Activated T-helper 1 cell treated with anti-CD3 and anti-CD28 coated beads, Interleukin-12 subunit alpha, Interleukin-12 subunit beta, Interleukin-2, Interleukin-4 antibody, amounts not matched to agents 30 ng/mL and 10 ng/mL and 1 ng/mL, durations not matched to agents 14 hours and 24 hours and 36 hours (primary cell): ENCODE data around the gene OXGR1. TPM values are rescaled to one million over a fixed set of nuclear protein-coding genes. Genes with fewer than 3 reads are reported as not detected.
A peak's percentile ranks its signal among the peaks of the same experiment; 100 is the strongest.

ENCODE experiments used
- DNase-seq: peaks from one replicate; pipeline ENCODE4 v3.0.0; 2021; ENCODE audit warnings: low spot score
- H3K27ac Mint-ChIP-seq: one replicate; pipeline ENCODE4 v1.8.0; 2021; ENCODE audit warnings: mild to moderate bottlenecking, mixed read lengths
- H3K27me3 Mint-ChIP-seq: one replicate; pipeline ENCODE4 v1.8.0; 2022; ENCODE audit warnings: mild to moderate bottlenecking, moderate library complexity, mixed read lengths; ENCODE audit not compliant: insufficient read depth
- H3K36me3 Mint-ChIP-seq: one replicate; pipeline ENCODE4 v1.8.0; 2021; ENCODE audit warnings: low read depth, mixed read lengths
- H3K4me1 Mint-ChIP-seq: one replicate; pipeline ENCODE4 v1.8.0; 2021; ENCODE audit warnings: low read depth, mixed read lengths
- H3K4me3 Mint-ChIP-seq: one replicate; pipeline ENCODE4 v1.8.0; 2021; ENCODE audit warnings: mild to moderate bottlenecking, moderate library complexity, mixed read lengths
- H3K9me3 Mint-ChIP-seq: one replicate; pipeline ENCODE4 v1.8.0; 2021; ENCODE audit warnings: mixed read lengths
- intact Hi-C: fragments of 100-400 bp; cut with micrococcal nuclease; formaldehyde crosslinking; loops from one replicate; pipeline ENCODE4 v1.15.1; 2024
- total RNA-seq: library from RNA; stranded (reverse); gene quantifications from 2 replicates; pipeline ENCODE4 v1.2.3, GENCODE V29; 2022

The OXGR1 gene
- total RNA-seq, 1 donor from 2014 or later = not detected

DNA sequence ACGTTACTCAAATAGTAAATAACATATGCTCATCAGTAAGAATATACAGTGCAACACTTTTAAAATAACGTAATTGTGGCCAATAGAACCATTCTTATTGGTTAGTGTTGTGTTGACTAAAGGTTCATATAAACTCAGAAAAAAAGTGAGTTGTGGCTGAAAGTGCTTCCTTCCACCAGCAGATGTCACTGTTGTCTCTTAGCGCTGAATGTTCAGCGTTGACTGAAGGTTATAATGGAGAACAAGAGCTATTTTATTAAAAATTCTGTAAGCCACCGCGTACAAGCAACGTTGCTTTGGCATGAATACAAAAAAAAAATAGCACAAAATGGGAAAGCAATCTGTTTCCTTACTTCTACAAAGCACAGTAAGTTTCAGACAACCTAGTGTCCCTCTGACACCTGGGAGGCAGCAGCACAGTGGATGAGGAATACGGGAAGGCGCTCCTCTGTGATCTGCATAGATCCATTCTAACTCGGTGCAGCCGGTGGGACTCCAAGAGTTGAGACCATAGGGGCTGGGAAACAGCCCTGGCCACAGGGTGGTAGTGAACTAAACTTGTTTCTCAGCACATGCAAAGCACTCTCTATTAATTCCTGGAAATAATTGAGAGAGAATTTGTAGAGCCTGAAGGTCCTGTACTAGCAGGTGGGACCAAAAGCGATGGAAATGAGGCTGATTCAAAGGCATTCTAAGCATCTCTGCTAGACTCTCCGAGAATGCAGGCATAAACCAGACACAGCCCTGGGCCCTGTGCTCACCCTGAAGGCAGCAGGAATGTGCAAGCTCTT is 23.9 kb upstream of the OXGR1 start:
- peak; percentile 6 for DNase-seq
- intact Hi-C loops = loop anchor here (1.0 to 5.0 kb wide), 4 partner anchors 10 to 784 kb away; no protein-coding TSS in a partner anchor
- Mint-ChIP-seq H3K4me3 (no peak overlapping the region), H3K4me1 (no peaks in the 10 kb centered on the region), H3K36me3 (no peaks in the 10 kb centered on the region), H3K9me3 (no peaks in the 10 kb centered on the region), H3K27me3 (peaks cover 13% of the 10 kb centered on the region), H3K27ac (no peak overlapping the region)

DNA sequence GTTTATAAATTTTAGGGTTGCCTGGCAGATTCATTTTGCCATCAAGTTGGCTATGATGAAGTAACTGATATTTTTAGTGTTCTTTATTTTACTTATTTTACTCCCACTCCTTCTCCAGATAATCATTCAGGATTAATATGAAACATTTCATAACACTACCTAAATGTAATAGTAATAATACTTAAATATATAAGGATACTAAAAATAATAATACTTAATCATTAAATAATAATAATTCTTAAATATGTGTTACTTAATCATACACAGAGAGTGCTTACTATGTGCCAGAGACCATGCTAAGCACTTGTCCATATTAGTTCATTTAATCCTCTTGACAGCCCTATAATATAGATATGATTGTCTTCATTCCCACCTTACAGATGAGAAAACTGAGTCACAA is 23.0 kb upstream of the OXGR1 start:
- intact Hi-C loops = loop anchor here (5.0 kb wide), 2 partner anchors 325 to 785 kb away; no protein-coding TSS in a partner anchor
- H3K4me3 Mint-ChIP-seq = no peak overlapping the region
- H3K36me3 Mint-ChIP-seq = no peaks in the 10 kb centered on the region
- H3K27me3 Mint-ChIP-seq = peaks cover 10% of the 10 kb centered on the region
- no peaks in the 10 kb centered on the region for H3K9me3 Mint-ChIP-seq
- H3K27ac Mint-ChIP-seq = no peak overlapping the region
- no peaks in the 10 kb centered on the region for H3K4me1 Mint-ChIP-seq
- no peak for DNase-seq

DNA sequence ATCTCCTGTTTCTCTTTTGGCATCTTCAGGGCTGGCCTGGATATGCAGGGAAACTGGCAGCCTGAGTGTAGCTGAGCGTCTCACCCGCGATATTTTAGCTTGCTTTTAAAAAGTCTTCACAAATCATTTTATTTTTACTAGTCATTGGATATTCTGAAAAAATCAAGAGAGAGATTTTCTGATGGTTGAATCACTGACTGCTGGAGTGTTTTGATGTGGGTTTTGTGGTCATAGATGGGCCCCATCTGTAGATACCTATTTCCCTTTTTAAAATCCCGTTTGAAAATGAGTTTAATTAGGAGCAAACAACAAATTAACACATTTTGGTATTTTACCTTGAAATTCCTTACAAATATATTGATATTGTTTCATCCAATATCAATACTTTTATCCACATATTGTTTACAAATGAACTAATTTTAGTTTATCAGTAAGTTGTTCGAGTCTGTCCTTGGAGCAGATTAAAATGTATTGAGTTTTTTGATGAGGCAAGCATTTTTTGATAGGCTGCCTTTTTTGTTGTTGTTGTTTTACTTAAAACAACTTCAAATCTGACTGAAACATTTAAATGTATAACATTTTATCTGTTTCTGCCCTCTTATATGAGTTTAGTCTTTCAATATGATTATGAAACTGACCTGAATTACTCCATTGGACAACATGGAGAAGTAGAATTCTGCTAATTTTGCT is 21.5 kb upstream of the OXGR1 start:
- DNase-seq = no peak
- H3K27ac Mint-ChIP-seq = no peak overlapping the region
- H3K36me3 Mint-ChIP-seq = no peaks in the 10 kb centered on the region
- intact Hi-C loops = loop anchor here (5.0 kb wide), 2 partner anchors 326 to 786 kb away; no protein-coding TSS in a partner anchor
- peaks cover 10% of the 10 kb centered on the region for H3K27me3 Mint-ChIP-seq
- no peaks in the 10 kb centered on the region for H3K4me1 Mint-ChIP-seq
- H3K4me3 Mint-ChIP-seq = no peak overlapping the region
- H3K9me3 Mint-ChIP-seq = no peaks in the 10 kb centered on the region

DNA sequence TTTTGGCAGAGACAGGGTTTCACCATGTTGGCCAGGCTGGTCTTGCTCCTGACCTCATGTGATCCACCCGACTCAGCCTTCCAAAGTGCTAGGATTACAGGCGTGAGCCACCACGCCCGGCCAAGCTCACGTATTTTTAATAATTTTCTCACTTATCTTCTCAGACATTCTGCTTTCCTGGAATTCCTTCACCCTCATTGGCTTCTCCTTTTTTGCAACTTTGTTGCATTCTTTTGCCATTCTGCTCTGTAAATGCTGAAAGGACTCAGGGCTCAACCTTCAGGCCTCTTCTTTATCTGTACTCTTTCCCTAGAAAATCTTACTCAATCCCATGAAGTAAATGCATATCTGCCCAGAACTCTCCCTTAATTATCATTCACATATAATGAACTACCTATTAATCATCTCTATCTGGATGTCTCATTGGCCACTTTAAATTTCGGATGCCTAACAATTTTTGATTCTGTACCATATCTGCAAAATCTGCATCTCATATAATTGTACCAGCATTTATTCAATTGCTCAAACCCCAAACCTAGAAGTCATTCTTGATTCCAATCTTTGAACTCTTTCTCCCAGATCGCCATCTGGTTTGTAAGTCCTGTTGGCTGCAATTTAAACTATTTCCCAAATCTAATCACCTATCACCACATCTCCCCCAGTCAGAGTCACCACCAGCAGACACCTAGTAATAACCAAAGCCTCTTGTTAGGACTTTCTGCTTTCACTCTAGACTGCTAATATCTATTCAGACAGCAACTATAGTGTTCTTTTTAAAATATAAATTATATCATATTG is 18.2 kb upstream of the OXGR1 start:
- Mint-ChIP-seq H3K9me3 (no peaks in the 10 kb centered on the region), H3K4me1 (no peaks in the 10 kb centered on the region), H3K27me3 (no peaks in the 10 kb centered on the region), H3K27ac (no peak overlapping the region), H3K4me3 (no peak overlapping the region), H3K36me3 (no peaks in the 10 kb centered on the region)
- intact Hi-C loops = no loop called here
- DNase-seq = no peak

DNA sequence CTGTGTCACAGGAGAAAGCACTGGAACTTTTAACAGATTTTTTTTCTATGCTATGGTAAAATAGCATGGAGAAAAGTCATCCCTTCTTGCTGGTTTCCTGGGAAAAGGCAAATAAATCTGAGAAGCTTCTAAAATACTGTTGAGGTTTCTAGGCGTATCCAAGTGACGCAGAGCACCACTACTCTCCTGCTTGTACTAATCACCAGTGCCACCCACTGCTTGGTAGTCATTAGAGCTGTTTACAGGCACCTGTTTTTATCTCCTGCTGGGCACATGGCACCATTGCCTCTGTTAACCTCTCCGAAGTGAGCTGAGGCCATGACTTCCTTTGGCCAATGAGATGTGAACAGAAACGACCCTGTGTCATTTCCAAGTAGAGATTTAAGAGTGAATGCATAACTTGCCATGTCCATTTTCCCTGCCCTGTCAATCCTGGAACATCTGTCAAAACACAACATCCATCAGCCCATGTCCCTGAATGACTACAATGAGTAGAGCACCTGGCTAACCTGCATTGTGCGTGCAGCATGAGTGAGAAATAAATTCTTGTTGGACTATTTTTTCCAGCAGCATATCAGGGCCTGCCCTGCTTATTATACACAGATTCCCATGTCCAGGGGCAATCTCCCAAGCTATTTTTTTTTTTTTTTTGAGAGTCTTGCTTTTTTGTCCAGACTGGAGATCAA is 17.3 kb upstream of the OXGR1 start:
- no peaks in the 10 kb centered on the region for H3K4me1 Mint-ChIP-seq
- H3K27ac Mint-ChIP-seq = no peak overlapping the region
- H3K9me3 Mint-ChIP-seq = no peaks in the 10 kb centered on the region
- no peaks in the 10 kb centered on the region for H3K36me3 Mint-ChIP-seq
- H3K27me3 Mint-ChIP-seq = no peaks in the 10 kb centered on the region
- H3K4me3 Mint-ChIP-seq = no peak overlapping the region
- DNase-seq = no peak
- intact Hi-C loops = no loop called here

DNA sequence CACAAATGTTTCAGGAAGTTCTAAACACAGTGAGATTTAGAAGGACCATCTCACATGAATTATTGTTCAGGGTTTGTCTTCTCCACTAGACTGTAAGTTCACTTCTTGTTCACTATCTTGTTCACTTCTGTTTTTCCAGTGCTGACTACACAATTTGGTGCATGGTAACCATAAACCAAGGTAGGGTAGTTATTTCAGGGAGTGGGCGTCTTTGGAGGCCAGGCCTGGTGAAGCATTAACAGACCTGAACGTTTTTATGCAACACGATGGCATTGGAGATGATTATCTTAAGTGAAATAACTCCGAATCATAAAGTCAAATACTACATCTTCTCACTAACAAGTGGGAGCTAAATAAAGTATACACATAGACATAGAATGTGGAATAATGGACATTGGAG is 14.4 kb upstream of the OXGR1 start:
- Mint-ChIP-seq H3K27ac (no peak overlapping the region), H3K9me3 (no peaks in the 10 kb centered on the region), H3K36me3 (no peaks in the 10 kb centered on the region), H3K27me3 (no peaks in the 10 kb centered on the region), H3K4me1 (no peaks in the 10 kb centered on the region), H3K4me3 (no peak overlapping the region)
- intact Hi-C loops = no loop called here
- DNase-seq = no peak

DNA sequence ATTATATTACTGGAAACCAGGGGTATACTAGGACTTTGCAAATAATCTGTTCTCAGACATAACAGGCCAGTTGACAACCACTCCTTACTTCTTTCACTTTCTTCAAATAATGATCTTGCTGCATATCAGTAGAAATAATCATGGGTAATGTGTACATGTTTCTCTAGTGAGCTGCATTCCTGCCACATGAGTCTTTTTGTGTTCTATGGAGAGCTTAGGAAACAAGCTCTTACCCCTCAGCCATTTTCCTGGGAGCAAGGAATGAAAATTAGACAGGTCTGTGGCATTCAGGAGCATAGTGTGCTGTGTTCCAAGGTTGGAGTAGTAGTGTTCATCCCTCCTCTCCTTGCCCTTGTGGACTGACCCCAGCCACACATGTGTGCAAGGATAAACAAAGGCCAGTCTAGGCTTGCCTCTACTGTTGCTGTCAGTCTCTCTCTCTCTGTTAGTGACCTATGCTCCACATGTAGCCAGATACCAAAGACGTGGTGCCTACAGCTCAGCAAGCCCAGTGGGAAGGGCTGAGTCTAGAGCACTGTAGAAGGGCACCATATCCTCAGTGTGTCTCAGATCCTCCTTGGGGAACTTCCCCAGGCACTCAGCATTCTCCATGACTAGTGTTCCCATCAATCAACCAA is 11.5 kb upstream of the OXGR1 start:
- H3K36me3 Mint-ChIP-seq = no peaks in the 10 kb centered on the region
- intact Hi-C loops = no loop called here
- H3K4me3 Mint-ChIP-seq = no peak overlapping the region
- DNase-seq = no peak
- peaks cover 4% of the 10 kb centered on the region for H3K27me3 Mint-ChIP-seq
- no peaks in the 10 kb centered on the region for H3K4me1 Mint-ChIP-seq
- no peaks in the 10 kb centered on the region for H3K9me3 Mint-ChIP-seq
- no peak overlapping the region for H3K27ac Mint-ChIP-seq

DNA sequence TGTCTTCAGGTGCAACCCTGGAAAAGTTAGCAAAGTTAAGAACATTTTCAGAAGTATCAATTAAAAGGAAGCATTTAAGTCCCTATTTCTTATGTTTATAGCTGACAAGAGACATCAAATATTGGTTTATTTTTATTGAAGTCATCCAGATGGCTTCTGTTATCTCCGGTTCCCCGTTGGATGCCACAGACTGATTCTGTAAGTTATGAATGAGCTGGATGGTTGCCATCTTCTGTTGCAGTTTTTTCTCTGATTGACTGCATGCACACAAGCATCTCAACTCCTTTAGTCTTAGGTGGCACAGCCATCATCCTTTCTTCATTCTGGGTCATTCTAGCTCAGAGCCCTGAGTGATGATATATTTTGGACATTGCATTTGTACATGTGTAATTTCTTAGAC is 10.6 kb upstream of the OXGR1 start:
- Mint-ChIP-seq H3K4me3 (no peak overlapping the region), H3K9me3 (no peaks in the 10 kb centered on the region), H3K27ac (no peak overlapping the region), H3K4me1 (no peaks in the 10 kb centered on the region), H3K36me3 (no peaks in the 10 kb centered on the region), H3K27me3 (peaks cover 4% of the 10 kb centered on the region)
- DNase-seq = no peak
- intact Hi-C loops = no loop called here

DNA sequence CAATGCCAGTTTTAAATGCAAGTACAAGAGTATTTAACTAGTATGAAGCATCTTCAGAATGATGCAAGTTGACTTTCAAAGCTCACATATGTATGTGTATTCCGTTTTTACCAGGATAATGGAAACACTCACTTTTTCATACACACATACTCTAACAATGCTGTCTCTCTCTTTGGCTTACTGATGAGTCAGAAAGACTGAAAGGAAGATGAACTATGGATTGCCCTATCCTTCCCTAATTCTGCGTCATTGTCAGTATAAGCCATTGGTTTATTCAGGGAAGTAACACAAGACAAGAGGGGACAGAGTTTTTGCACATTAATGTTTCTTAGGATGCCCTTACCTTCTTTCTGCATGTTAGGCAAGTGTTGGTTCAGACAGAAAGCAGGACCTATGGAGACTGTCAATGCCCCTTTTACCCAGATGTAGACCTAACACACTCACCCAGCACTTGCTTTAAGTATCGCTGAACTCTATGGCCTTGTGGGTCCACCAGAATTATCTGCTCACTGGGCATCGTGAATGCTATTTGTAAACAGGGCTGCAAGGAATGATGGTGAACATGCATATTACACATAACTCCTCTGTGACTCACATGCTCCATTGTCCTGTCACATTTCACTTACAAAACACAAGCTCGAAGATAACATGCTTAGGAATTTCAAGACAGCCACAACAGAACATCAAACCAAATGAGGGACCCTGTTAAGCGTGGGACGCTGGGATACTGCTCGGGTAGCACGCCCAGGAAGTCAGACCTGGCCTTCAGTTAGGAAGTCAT is 10.0 kb upstream of the OXGR1 start:
- peaks cover 4% of the 10 kb centered on the region for H3K27me3 Mint-ChIP-seq
- no peak for DNase-seq
- H3K27ac Mint-ChIP-seq = no peak overlapping the region
- intact Hi-C loops = no loop called here
- H3K9me3 Mint-ChIP-seq = no peaks in the 10 kb centered on the region
- no peaks in the 10 kb centered on the region for H3K4me1 Mint-ChIP-seq
- no peak overlapping the region for H3K4me3 Mint-ChIP-seq
- H3K36me3 Mint-ChIP-seq = no peaks in the 10 kb centered on the region

DNA sequence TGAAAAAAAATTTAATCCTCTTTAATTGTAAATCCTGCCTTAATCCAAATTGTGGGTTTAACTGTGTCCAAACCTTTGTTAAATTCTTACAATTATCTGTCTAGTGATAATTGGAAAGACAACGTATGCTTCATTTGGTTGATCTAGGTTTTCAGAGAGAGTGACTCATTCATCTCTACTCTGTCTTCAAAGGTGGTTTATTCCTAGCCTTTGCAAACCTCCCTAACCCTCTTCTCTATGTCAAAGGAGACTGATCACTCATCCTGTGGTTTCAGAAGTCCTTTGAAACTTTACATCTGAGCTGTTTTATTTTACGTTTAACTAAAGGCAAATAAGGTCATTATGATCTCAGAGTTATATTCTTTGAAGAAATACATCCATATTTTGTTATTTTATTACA is 8.8 kb upstream of the OXGR1 start:
- H3K27ac Mint-ChIP-seq = no peak overlapping the region
- H3K36me3 Mint-ChIP-seq = no peaks in the 10 kb centered on the region

DNA sequence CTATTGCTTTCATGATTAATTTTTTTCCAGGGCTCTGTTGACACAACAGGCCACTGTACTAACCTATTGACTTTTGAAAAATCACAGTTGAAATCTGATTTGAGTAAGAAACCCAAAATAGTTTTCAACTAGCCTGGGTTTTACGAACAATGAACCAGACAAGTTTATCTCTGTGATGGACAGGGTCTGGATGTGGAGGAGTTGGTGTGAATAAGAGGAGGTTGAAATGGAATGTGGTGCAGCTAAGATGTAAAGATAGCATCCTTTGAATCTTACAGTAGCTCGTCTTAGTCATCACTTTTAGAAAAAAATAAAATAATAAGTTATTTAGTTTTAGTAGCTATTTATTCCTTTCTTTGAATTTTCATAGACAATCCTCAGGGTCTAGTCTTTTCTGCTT is 8.3 kb upstream of the OXGR1 start:
- Mint-ChIP-seq H3K27ac (no peak overlapping the region), H3K36me3 (no peaks in the 10 kb centered on the region), H3K9me3 (no peaks in the 10 kb centered on the region), H3K27me3 (peaks cover 5% of the 10 kb centered on the region), H3K4me3 (no peak overlapping the region), H3K4me1 (no peaks in the 10 kb centered on the region)
- intact Hi-C loops = no loop called here
- DNase-seq = no peak

More for the DNA sequence above, 8.8 kb upstream of the OXGR1 start:
- H3K9me3 Mint-ChIP-seq = no peaks in the 10 kb centered on the region
- no peak for DNase-seq
- intact Hi-C loops = no loop called here
- peaks cover 4% of the 10 kb centered on the region for H3K27me3 Mint-ChIP-seq
- no peak overlapping the region for H3K4me3 Mint-ChIP-seq
- no peaks in the 10 kb centered on the region for H3K4me1 Mint-ChIP-seq

DNA sequence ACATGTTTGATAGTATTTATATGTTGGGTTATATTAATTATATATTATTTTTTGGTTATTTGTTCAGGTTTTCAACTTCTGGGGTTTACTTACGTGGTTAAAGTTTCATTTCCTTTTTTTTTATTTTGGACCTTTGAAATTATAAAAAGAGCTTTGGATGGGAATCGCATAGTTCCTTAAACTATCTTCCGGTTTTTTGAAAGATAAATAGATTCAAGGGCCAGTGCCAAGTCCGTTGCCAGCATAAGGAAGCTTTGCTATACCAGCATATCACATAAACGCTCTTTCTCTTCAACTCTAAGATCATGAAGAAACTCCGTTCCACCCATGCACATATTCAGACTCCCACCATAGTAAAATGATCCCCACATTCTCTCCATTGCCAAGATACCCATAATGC is 7.4 kb upstream of the OXGR1 start:
- intact Hi-C loops = no loop called here
- no peak overlapping the region for H3K27ac Mint-ChIP-seq
- H3K4me1 Mint-ChIP-seq = no peaks in the 10 kb centered on the region
- H3K36me3 Mint-ChIP-seq = no peaks in the 10 kb centered on the region
- no peak overlapping the region for H3K4me3 Mint-ChIP-seq
- no peaks in the 10 kb centered on the region for H3K9me3 Mint-ChIP-seq
- H3K27me3 Mint-ChIP-seq = peaks cover 12% of the 10 kb centered on the region
- no peak for DNase-seq
